Adrenal gland (tissue), 5 donors: ENCODE data around the gene WWOX.

Experiments
- CTCF ChIP-seq, 6 experiments: fragments of 450-650 bp in 4 of 6; fragments of 200-600 bp in 2 of 6; sonication (generic) in 1 of 6; IDR thresholded peaks; 1 replicate in 5 of 6; 2 replicates in 1 of 6; pipeline versions ENCODE4 v1.5.1 to v1.8.0; 2016 to 2021; ENCODE audit warnings: antibody characterized with exemption in 6 of 6, mild to moderate bottlenecking in 2 of 6, moderate library complexity in 1 of 6
- POLR2A ChIP-seq, 2 donors: fragments of 450-650 bp; IDR thresholded peaks; one replicate each; pipeline ENCODE4 v1.6.1; 2017; ENCODE audit warnings: antibody characterized with exemption in 2 of 2, mild to moderate bottlenecking in 2 of 2, moderate library complexity in 1 of 2
- donor health status: DM: no; HTN: no; CAD: no.

GRCh38 chr16:78562111-78562510, 462.7 kb downstream of the WWOX start:
- TF ChIP-seq CTCF (IDR thresholded peaks at IDR 0.05) (no peak), POLR2A (IDR thresholded peaks at IDR 0.05) (no peak)
